ENCODE measurements around the gene FBLN1.

- TF ChIP-seq CTCF (IDR thresholded peaks at IDR 0.05; ENCODE audit: poor library complexity, severe bottlenecking) (no peak), MXI1 (conservative IDR thresholded peaks at IDR 0.05; ENCODE audit: poor library complexity, severe bottlenecking) (no peak)
These were observed 22.3 kb downstream of the FBLN1 start for GRCh38 chr22:45524966-45525365.

Data from neural cell (in vitro differentiated cells).